IMR-90 (cell line): ENCODE data around the gene AMBRA1. TPM values are rescaled to one million over a fixed set of nuclear protein-coding genes. Genes with fewer than 3 reads are reported as not detected.
A peak's percentile ranks its signal among the peaks of the same experiment; 100 is the strongest.

ENCODE experiments used
- ATAC-seq: fragments of 200-7000 bp; cut with Tn5 transposase; 2 replicates; pipeline ENCODE4 v1.9.1; 2020; ENCODE audit warnings: low read depth, mild to moderate bottlenecking, moderate library complexity
- BruUV-seq: library from RNA; stranded (reverse); fragments of 400-500 nt; replicated peaks from 2 replicates; lab custom pipeline; 2021; lab: Mats Ljungman, UMichigan
- CTCF ChIA-PET: fragments of 300-600 bp; formaldehyde crosslinking; extraction: SDS; loops from one replicate; lab custom pipeline; 2021; ENCODE audit warnings: antibody characterized with exemption; lab: Yijun Ruan, JAX
- POLR2A ChIA-PET: fragments of 300-600 bp; sonication (Branson Sonifier 250); formaldehyde crosslinking; loops from one replicate; lab custom pipeline; 2022; ENCODE audit warnings: antibody characterized with exemption; ENCODE audit not compliant: unreplicated experiment; lab: Charles Lee
- DNase-seq: peaks from one replicate; pipeline ENCODE4 v3.0.0; 2013
- H2AFZ ChIP-seq: replicated peaks from 2 replicates; pipeline ENCODE3; 2013; ENCODE audit warnings: low read length, mild to moderate bottlenecking; ENCODE audit not compliant: poor library complexity
- H2AK5ac ChIP-seq: 2 replicates; pipeline ENCODE4 v1.6.1; 2013; ENCODE audit warnings: low read depth, low read length, inconsistent platforms
- H2AK9ac ChIP-seq: replicated peaks from 2 replicates; pipeline ENCODE3; 2013; ENCODE audit warnings: mild to moderate bottlenecking, low read depth, low read length, moderate library complexity; ENCODE audit not compliant: poor library complexity
- H2BK120ac ChIP-seq: 2 replicates; pipeline ENCODE4 v1.6.1; 2013; ENCODE audit warnings: low read depth, low read length, inconsistent platforms
- H2BK15ac ChIP-seq: 3 replicates; pipeline ENCODE4 v1.6.1; 2013; ENCODE audit warnings: low read depth, low read length, inconsistent platforms
- H2BK20ac ChIP-seq: 2 replicates; pipeline ENCODE4 v1.6.1; 2013; ENCODE audit warnings: low read depth, mild to moderate bottlenecking, inconsistent platforms, low read length, moderate library complexity
- H2BK5ac ChIP-seq: 2 replicates; pipeline ENCODE4 v1.6.1; 2013; ENCODE audit warnings: mild to moderate bottlenecking, low read depth, low read length, inconsistent platforms; ENCODE audit not compliant: poor library complexity, severe bottlenecking
- H3K14ac ChIP-seq: replicated peaks from 2 replicates; pipeline ENCODE4 v1.6.1; 2013; ENCODE audit warnings: low read depth, low read length, inconsistent platforms
- H3K18ac ChIP-seq: 2 replicates; pipeline ENCODE4 v1.6.1; 2013; ENCODE audit warnings: low read depth, low read length, control low read depth
- H3K23ac ChIP-seq: 2 replicates; pipeline ENCODE4 v1.6.1; 2013; ENCODE audit warnings: low read depth, low read length, inconsistent platforms
- H3K27ac ChIP-seq: 2 replicates; pipeline ENCODE4 v1.5.1; 2013; ENCODE audit warnings: mild to moderate bottlenecking, control low read depth, low read length; ENCODE audit not compliant: insufficient read depth
- H3K27me3 ChIP-seq: 2 replicates; pipeline ENCODE4 v1.6.1; 2013; ENCODE audit warnings: low read length; ENCODE audit not compliant: control insufficient read depth, insufficient read depth
- H3K36me3 ChIP-seq: 2 replicates; pipeline ENCODE4 v1.6.1; 2013; ENCODE audit warnings: low read length, mixed read lengths; ENCODE audit not compliant: control insufficient read depth, insufficient read depth
- H3K4ac ChIP-seq: 2 replicates; pipeline ENCODE4 v1.6.1; 2013; ENCODE audit warnings: low read depth, low read length, inconsistent platforms
- H3K4me1 ChIP-seq: 2 replicates; pipeline ENCODE4 v1.6.1; 2013; ENCODE audit warnings: low read length, mixed read lengths; ENCODE audit not compliant: control insufficient read depth, insufficient read depth
- H3K4me2 ChIP-seq: 2 replicates; pipeline ENCODE4 v1.6.1; 2013; ENCODE audit warnings: low read depth, mild to moderate bottlenecking, control low read depth, low read length, moderate library complexity
- H3K4me3 ChIP-seq: 2 replicates; pipeline ENCODE4 v1.5.1; 2013; ENCODE audit warnings: low read depth, mild to moderate bottlenecking, control low read depth, low read length, moderate library complexity; ENCODE audit not compliant: insufficient read depth
- H3K56ac ChIP-seq: 2 replicates; pipeline ENCODE4 v1.6.1; 2013; ENCODE audit warnings: low read length, inconsistent platforms; ENCODE audit not compliant: insufficient read depth; ENCODE audit errors: extremely low read depth
- H3K79me1 ChIP-seq, 2 experiments: 2 replicates each; pipeline ENCODE4 v1.6.1; 2013; ENCODE audit warnings: low read length in 2 of 2, inconsistent platforms in 1 of 2, low read depth in 1 of 2
- H3K9ac ChIP-seq: 2 replicates; pipeline ENCODE4 v1.6.1; 2013; ENCODE audit warnings: low read depth, low read length, control low read depth
- H3K9me1 ChIP-seq: 2 replicates; pipeline ENCODE4 v1.6.1; 2013; ENCODE audit warnings: low read length, inconsistent platforms; ENCODE audit not compliant: insufficient read depth
- H3K9me3 ChIP-seq: 2 replicates; pipeline ENCODE4 v1.6.1; 2013; ENCODE audit warnings: low read length; ENCODE audit not compliant: control insufficient read depth, insufficient read depth
- H4K20me1 ChIP-seq: 2 replicates; pipeline ENCODE4 v1.6.1; 2013; ENCODE audit warnings: low read length, inconsistent platforms; ENCODE audit not compliant: insufficient read depth
- H4K5ac ChIP-seq: 2 replicates; pipeline ENCODE4 v1.6.1; 2013; ENCODE audit warnings: mild to moderate bottlenecking, low read depth, low read length, control low read depth
- H4K8ac ChIP-seq, 2 experiments: 2 replicates each; pipeline ENCODE4 v1.6.1; 2013; ENCODE audit warnings: low read depth in 2 of 2, low read length in 2 of 2, control low read depth in 1 of 2, inconsistent platforms in 1 of 2
- H4K91ac ChIP-seq: 2 replicates; pipeline ENCODE4 v1.6.1; 2013; ENCODE audit warnings: low read depth, low read length, inconsistent platforms; ENCODE audit not compliant: insufficient read depth
- BHLHE40 ChIP-seq: fragments of 150-350 bp; IDR thresholded peaks from 2 replicates; pipeline ENCODE4 v1.6.1; 2016; ENCODE audit warnings: mild to moderate bottlenecking, low read depth, low read length
- CEBPB ChIP-seq: IDR thresholded peaks from 2 replicates; pipeline ENCODE4 v1.6.1; 2012; ENCODE audit warnings: low read depth, low read length, improper control_type of control experiment
- CHD1 ChIP-seq: IDR thresholded peaks from 2 replicates; pipeline ENCODE4 v1.6.1; 2012; ENCODE audit warnings: low read depth, low read length, improper control_type of control experiment
- FOS ChIP-seq: fragments of 150-350 bp; IDR thresholded peaks from 2 replicates; pipeline ENCODE4 v1.6.1; 2016; ENCODE audit warnings: low read depth, low read length
- MAFK ChIP-seq: IDR thresholded peaks from 2 replicates; pipeline ENCODE4 v1.6.1; 2012; ENCODE audit warnings: low read depth, low read length, improper control_type of control experiment
- MAZ ChIP-seq: IDR thresholded peaks from 2 replicates; pipeline ENCODE4 v1.6.1; 2012; ENCODE audit warnings: low read depth, mild to moderate bottlenecking, low read length, improper control_type of control experiment, moderate library complexity, borderline replicate concordance
- NFE2L2 ChIP-seq: fragments of 150-350 bp; IDR thresholded peaks from 2 replicates; pipeline ENCODE4 v1.6.1; 2016; ENCODE audit warnings: low read depth, mild to moderate bottlenecking, low read length
- RAD21 ChIP-seq: IDR thresholded peaks from 2 replicates; pipeline ENCODE4 v1.6.1; 2012; ENCODE audit warnings: low read length, improper control_type of control experiment
- RCOR1 ChIP-seq: IDR thresholded peaks from 2 replicates; pipeline ENCODE4 v1.6.1; 2012; ENCODE audit warnings: mild to moderate bottlenecking, low read length, improper control_type of control experiment; ENCODE audit not compliant: insufficient replicate concordance
- RFX5 ChIP-seq: IDR thresholded peaks from 2 replicates; pipeline ENCODE4 v1.8.0; 2012; ENCODE audit warnings: low read depth, mild to moderate bottlenecking, low read length, moderate library complexity
- SMC3 ChIP-seq: fragments of 150-350 bp; IDR thresholded peaks from 2 replicates; pipeline ENCODE4 v1.6.1; 2016; ENCODE audit warnings: low read depth, mild to moderate bottlenecking, antibody characterized with exemption, low read length, moderate library complexity
- WGBS, 2 experiments: methylation state at CpG; one replicate each; pipeline versions ENCODE4 v1.1.5 to v1.1.7; 2013; ENCODE audit warnings: missing lambda C conversion rate in 2 of 2; ENCODE audit not compliant: insufficient read length in 1 of 2; ENCODE audit errors: extremely low coverage in 2 of 2; 5-methylcytosine and 5-hydroxymethylcytosine counted together
- dilution Hi-C: fragments of 300-500 bp; cut with HindIII; formaldehyde crosslinking; loops from one replicate; pipeline ENCODE4 v1.14.3; 2018; ENCODE audit warnings: low sequenced_read_pairs; ENCODE audit not compliant: unreplicated experiment
- in situ Hi-C: fragments of 300-500 bp; cut with MboI; formaldehyde crosslinking; loops from 3 replicates; pipeline ENCODE4 v1.14.3; 2019; ENCODE audit warnings: low sequenced_read_pairs, inconsistent platforms, mixed read lengths
- intact Hi-C: fragments of 100-400 bp; cut with micrococcal nuclease; formaldehyde crosslinking; loops from 2 replicates; pipeline ENCODE4 v1.10.0; 2022
- polyA plus RNA-seq, 3 experiments: library from polyadenylated mRNA; depleted of rRNA; stranded (reverse); fragments of >200 nt; gene quantifications; 2 replicates each; pipeline ENCODE4 v1.2.3, GENCODE V29; 2012; ENCODE audit warnings: low replicate concordance in 1 of 3
- total RNA-seq: library from RNA; depleted of rRNA; stranded (reverse); fragments of >200 nt; gene quantifications from 2 replicates; pipeline ENCODE4 v1.2.3, GENCODE V29; 2012
- TF ChIP-seq, protein P1 (sequence below): fragments of 150-350 bp; IDR thresholded peaks from 2 replicates; pipeline ENCODE4 v1.6.1; 2016; ENCODE audit warnings: low read depth, mild to moderate bottlenecking, low read length, moderate library complexity, borderline replicate concordance
- TF ChIP-seq, protein P2 (sequence below): fragments of 150-350 bp; IDR thresholded peaks from 2 replicates; pipeline ENCODE4 v1.6.1; 2017; ENCODE audit warnings: mild to moderate bottlenecking, antibody characterized with exemption, low read length, low read depth
- TF ChIP-seq, protein P3 (sequence below): conservative IDR thresholded peaks from 2 replicates; pipeline ENCODE4 v1.5.1; 2012; ENCODE audit warnings: mild to moderate bottlenecking, low read depth, low read length, improper control_type of control experiment

Gene AMBRA1
- total and polyA plus RNA-seq, 2 of the 4 experiments (the other 2 are of a cell fraction): 9.4 to 18.3 TPM

DNA sequence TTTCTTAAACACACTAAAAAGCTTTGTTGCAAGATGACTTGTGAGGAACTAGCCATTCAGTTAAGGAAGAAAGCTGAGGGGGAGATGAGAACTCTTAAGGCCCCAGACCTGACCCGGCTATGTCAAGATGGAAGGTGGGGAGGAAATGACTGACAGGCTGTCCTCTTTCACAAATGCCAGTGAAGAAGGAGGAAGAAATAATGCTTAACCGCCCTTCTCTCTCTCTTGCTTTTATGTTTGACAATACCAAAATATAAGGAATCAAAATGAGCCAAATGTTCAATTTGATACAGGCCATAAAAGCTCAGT, 87.4 kb downstream of the AMBRA1 start:
- H2BK15ac ChIP-seq: no peak overlapping the region; the same call in 2 of the 3 replicates
- peak overlapping the region; percentile 45; the same call in 1 of the 2 replicates for H3K14ac ChIP-seq
- POLR2A ChIA-PET: no interaction called here
- no peak overlapping the region for H2AK5ac ChIP-seq
- in situ Hi-C loops: no loop called here
- H3K4me3 ChIP-seq: no peak overlapping the region
- no TSS peak for BruUV-seq
- no peak overlapping the region for H3K4ac ChIP-seq
- peak overlapping the region; percentile 54; the same call in 1 of the 2 replicates for H2BK120ac ChIP-seq
- peaks cover 13% of the 10 kb centered on the region for H3K4me1 ChIP-seq
- WGBS, 2 experiments: no CpG with 5 or more reads among the region's 2 CpGs
- intact Hi-C loops: no loop called here
- H3K36me3 ChIP-seq: peaks cover 9% of the 10 kb centered on the region
- dilution Hi-C loops: no loop called here
- TF ChIP-seq CHD1 (no peak), RFX5 (no peak), MAFK (no peak), SMC3 (no peak), BHLHE40 (no peak), CEBPB (no peak), MAZ (no peak), RCOR1 (no peak), NFE2L2 (no peak), FOS (no peak), RAD21 (no peak)
- TF ChIP-seq, protein P1, sequence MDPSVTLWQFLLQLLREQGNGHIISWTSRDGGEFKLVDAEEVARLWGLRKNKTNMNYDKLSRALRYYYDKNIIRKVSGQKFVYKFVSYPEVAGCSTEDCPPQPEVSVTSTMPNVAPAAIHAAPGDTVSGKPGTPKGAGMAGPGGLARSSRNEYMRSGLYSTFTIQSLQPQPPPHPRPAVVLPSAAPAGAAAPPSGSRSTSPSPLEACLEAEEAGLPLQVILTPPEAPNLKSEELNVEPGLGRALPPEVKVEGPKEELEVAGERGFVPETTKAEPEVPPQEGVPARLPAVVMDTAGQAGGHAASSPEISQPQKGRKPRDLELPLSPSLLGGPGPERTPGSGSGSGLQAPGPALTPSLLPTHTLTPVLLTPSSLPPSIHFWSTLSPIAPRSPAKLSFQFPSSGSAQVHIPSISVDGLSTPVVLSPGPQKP: no peak
- TF ChIP-seq, protein P2, sequence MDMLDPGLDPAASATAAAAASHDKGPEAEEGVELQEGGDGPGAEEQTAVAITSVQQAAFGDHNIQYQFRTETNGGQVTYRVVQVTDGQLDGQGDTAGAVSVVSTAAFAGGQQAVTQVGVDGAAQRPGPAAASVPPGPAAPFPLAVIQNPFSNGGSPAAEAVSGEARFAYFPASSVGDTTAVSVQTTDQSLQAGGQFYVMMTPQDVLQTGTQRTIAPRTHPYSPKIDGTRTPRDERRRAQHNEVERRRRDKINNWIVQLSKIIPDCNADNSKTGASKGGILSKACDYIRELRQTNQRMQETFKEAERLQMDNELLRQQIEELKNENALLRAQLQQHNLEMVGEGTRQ: no peak
- TF ChIP-seq, protein P3, sequence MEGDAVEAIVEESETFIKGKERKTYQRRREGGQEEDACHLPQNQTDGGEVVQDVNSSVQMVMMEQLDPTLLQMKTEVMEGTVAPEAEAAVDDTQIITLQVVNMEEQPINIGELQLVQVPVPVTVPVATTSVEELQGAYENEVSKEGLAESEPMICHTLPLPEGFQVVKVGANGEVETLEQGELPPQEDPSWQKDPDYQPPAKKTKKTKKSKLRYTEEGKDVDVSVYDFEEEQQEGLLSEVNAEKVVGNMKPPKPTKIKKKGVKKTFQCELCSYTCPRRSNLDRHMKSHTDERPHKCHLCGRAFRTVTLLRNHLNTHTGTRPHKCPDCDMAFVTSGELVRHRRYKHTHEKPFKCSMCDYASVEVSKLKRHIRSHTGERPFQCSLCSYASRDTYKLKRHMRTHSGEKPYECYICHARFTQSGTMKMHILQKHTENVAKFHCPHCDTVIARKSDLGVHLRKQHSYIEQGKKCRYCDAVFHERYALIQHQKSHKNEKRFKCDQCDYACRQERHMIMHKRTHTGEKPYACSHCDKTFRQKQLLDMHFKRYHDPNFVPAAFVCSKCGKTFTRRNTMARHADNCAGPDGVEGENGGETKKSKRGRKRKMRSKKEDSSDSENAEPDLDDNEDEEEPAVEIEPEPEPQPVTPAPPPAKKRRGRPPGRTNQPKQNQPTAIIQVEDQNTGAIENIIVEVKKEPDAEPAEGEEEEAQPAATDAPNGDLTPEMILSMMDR: no peak
- H3K18ac ChIP-seq: peak overlapping the region; percentile 3; the same call in 1 of the 2 replicates
- 0 out of 2 replicates have a peak overlapping the region, but pooled peaks have one; percentile 40 for H3K23ac ChIP-seq
- peaks cover 10 to 54% of the 10 kb centered on the region in 2 experiments; a peak in 3 of 4 replicates for H3K79me1 ChIP-seq
- H4K91ac ChIP-seq: no peak overlapping the region
- H4K8ac ChIP-seq: no peak overlapping the region
- no peak overlapping the region for H3K56ac ChIP-seq
- no peak overlapping the region for H3K9ac ChIP-seq
- no peak overlapping the region for H2AFZ ChIP-seq
- H3K27ac ChIP-seq: no peak overlapping the region
- H3K27me3 ChIP-seq: no peaks in the 10 kb centered on the region
- H4K5ac ChIP-seq: no peak overlapping the region
- no peak overlapping the region for H2AK9ac ChIP-seq
- H4K20me1 ChIP-seq: peaks cover 11% of the 10 kb centered on the region; the same call in 1 of the 2 replicates
- CTCF ChIA-PET: no interaction called here
- no peak overlapping the region for H2BK5ac ChIP-seq
- H3K9me3 ChIP-seq: no peaks in the 10 kb centered on the region
- DNase-seq: no peak
- ATAC-seq: no peak
- peaks cover 18% of the 10 kb centered on the region for H3K9me1 ChIP-seq
- H2BK20ac ChIP-seq: no peak overlapping the region
- H3K4me2 ChIP-seq: no peak overlapping the region
